Measurements from ENCODE around the gene RIPPLY1. TPM values are rescaled to one million over a fixed set of nuclear protein-coding genes. Genes with fewer than 3 reads are reported as not detected.

The RIPPLY1 gene
- total and polyA plus RNA-seq, 9 of the 15 experiments (the other 6 are each of a cell fraction or from before 2014, with no cell fraction given) = not detected

DNA sequence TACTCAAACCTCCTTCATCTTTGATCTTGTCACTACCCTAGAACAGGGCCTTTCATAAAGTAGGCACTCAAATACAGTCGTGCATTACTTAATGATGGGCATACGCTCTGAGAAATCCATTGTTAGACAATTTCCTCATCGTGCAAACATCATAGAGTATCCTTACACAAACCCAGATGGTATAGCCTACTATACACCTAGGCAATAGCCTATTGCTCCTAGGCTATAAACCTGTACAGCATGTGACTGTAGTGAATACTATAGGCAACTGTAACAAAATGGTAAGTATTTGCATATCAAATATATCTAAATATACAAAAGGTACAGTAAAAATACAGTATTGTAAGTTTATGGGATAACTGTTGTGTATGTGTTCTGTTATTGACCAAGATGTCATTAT, 48.9 kb upstream of the RIPPLY1 start:
- CTCF ChIA-PET (ENCODE audit: low intra/inter-chr PET ratio) = no interaction called here
- no peak overlapping the region for H3K9ac ChIP-seq (ENCODE audit: insufficient read depth in 1 of 2, low read depth in 2 of 2, low read length in 2 of 2)

More for the DNA sequence above, 48.9 kb upstream of the RIPPLY1 start:
- H4K20me1 ChIP-seq (replicated peaks; ENCODE audit: control insufficient read depth, insufficient read depth, low read length) = no peaks in the 10 kb centered on the region
- no peak overlapping the region for H3K4me2 ChIP-seq (ENCODE audit: insufficient read depth, low read length)
- no peak overlapping the region for H3K27ac ChIP-seq (ENCODE audit: extremely low read depth, low read depth, low read length)
- H3K9me3 ChIP-seq (replicated peaks; ENCODE audit: control insufficient read depth, insufficient read depth, low read depth, low read length) = no peaks in the 10 kb centered on the region
- ATAC-seq (no peak), DNase-seq (ENCODE audit: extremely low read depth in 1 of 4, low spot score in 3 of 4) (no peak), FAIRE-seq (no peak)
- TF ChIP-seq HMG20B (CRISPR knock-in tag; IDR thresholded peaks at IDR 0.05) (no peak), ZNF77 (CRISPR knock-in tag; IDR thresholded peaks at IDR 0.05) (no peak), PTRF (tag; IDR thresholded peaks at IDR 0.05) (no peak), NBN (IDR thresholded peaks at IDR 0.05; ENCODE audit: low read depth) (no peak), ERF (CRISPR knock-in tag; IDR thresholded peaks at IDR 0.05) (no peak), ZC3H8 (IDR thresholded peaks at IDR 0.05) (no peak)
- TF ChIP-seq, protein P1, sequence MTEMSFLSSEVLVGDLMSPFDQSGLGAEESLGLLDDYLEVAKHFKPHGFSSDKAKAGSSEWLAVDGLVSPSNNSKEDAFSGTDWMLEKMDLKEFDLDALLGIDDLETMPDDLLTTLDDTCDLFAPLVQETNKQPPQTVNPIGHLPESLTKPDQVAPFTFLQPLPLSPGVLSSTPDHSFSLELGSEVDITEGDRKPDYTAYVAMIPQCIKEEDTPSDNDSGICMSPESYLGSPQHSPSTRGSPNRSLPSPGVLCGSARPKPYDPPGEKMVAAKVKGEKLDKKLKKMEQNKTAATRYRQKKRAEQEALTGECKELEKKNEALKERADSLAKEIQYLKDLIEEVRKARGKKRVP (CRISPR knock-in tag; IDR thresholded peaks at IDR 0.05) = no peak
- TF ChIP-seq, protein P2, sequence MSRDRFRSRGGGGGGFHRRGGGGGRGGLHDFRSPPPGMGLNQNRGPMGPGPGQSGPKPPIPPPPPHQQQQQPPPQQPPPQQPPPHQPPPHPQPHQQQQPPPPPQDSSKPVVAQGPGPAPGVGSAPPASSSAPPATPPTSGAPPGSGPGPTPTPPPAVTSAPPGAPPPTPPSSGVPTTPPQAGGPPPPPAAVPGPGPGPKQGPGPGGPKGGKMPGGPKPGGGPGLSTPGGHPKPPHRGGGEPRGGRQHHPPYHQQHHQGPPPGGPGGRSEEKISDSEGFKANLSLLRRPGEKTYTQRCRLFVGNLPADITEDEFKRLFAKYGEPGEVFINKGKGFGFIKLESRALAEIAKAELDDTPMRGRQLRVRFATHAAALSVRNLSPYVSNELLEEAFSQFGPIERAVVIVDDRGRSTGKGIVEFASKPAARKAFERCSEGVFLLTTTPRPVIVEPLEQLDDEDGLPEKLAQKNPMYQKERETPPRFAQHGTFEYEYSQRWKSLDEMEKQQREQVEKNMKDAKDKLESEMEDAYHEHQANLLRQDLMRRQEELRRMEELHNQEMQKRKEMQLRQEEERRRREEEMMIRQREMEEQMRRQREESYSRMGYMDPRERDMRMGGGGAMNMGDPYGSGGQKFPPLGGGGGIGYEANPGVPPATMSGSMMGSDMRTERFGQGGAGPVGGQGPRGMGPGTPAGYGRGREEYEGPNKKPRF (IDR thresholded peaks at IDR 0.05; ENCODE audit: low read depth, low read length) = no peak
- TF ChIP-seq, protein P3, sequence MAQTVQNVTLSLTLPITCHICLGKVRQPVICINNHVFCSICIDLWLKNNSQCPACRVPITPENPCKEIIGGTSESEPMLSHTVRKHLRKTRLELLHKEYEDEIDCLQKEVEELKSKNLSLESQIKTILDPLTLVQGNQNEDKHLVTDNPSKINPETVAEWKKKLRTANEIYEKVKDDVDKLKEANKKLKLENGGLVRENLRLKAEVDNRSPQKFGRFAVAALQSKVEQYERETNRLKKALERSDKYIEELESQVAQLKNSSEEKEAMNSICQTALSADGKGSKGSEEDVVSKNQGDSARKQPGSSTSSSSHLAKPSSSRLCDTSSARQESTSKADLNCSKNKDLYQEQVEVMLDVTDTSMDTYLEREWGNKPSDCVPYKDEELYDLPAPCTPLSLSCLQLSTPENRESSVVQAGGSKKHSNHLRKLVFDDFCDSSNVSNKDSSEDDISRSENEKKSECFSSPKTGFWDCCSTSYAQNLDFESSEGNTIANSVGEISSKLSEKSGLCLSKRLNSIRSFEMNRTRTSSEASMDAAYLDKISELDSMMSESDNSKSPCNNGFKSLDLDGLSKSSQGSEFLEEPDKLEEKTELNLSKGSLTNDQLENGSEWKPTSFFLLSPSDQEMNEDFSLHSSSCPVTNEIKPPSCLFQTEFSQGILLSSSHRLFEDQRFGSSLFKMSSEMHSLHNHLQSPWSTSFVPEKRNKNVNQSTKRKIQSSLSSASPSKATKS (CRISPR knock-in tag; IDR thresholded peaks at IDR 0.05) = no peak
- no peaks in the 10 kb centered on the region for H3K4me1 ChIP-seq (replicated peaks in 1 of 2; ENCODE audit: control insufficient read depth in 2 of 2, insufficient read depth in 2 of 2, low read length in 2 of 2)
- no peaks in the 10 kb centered on the region for H3K79me2 ChIP-seq (ENCODE audit: control insufficient read depth, insufficient read depth, low read length)
- no peaks in the 10 kb centered on the region for H3K36me3 ChIP-seq (ENCODE audit: control insufficient read depth, insufficient read depth, low read length)
- in situ Hi-C loops (cut with MboI) = no loop called here
- POLR2A ChIA-PET = no interaction called here
- no peaks in the 10 kb centered on the region for H3K9me1 ChIP-seq (ENCODE audit: control insufficient read depth, insufficient read depth, low read length)
- H2AFZ ChIP-seq (ENCODE audit: low read depth, low read length) = no peak overlapping the region
- BruUV-seq (replicated peaks) = no TSS peak
- 0% methylated on average over 3 of the region's 3 CpGs for WGBS (ENCODE audit: insufficient coverage, low coverage, missing lambda C conversion rate)
- H3K27me3 ChIP-seq (ENCODE audit: control insufficient read depth in 2 of 2, insufficient read depth in 2 of 2, low read length in 2 of 2) = no peaks in the 10 kb centered on the region
- no peak overlapping the region for H3K4me3 ChIP-seq
- intact Hi-C loops (cut with micrococcal nuclease) = loop anchor here (2.0 kb wide), 1 partner anchor 57 kb away; no protein-coding TSS in a partner anchor
